Memory B cell (primary cell): ENCODE data around the gene CD8B2.

Experiments
- ATAC-seq: fragments of 150-1000 bp; cut with Tn5 transposase; 2 replicates; pipeline ENCODE4 v1.10.0; 2021; ENCODE audit warnings: low read depth, mild to moderate bottlenecking, moderate library complexity
- DNase-seq, 2 donors: peaks; one replicate each; pipeline ENCODE4 v3.0.0; 2022; ENCODE audit warnings: low spot score in 2 of 2
- H3K27ac Mint-ChIP-seq: one replicate; pipeline ENCODE4 v1.8.0; 2022; ENCODE audit warnings: mild to moderate bottlenecking, moderate library complexity, mixed read lengths
- H3K27me3 Mint-ChIP-seq: one replicate; pipeline ENCODE4 v1.8.0; 2022; ENCODE audit warnings: mixed read lengths
- H3K36me3 Mint-ChIP-seq: one replicate; pipeline ENCODE4 v1.8.0; 2022; ENCODE audit warnings: mild to moderate bottlenecking, mixed read lengths
- H3K4me1 Mint-ChIP-seq: one replicate; pipeline ENCODE4 v1.8.0; 2022; ENCODE audit warnings: mixed read lengths
- H3K4me3 Mint-ChIP-seq: one replicate; pipeline ENCODE4 v1.8.0; 2022; ENCODE audit warnings: mild to moderate bottlenecking, moderate library complexity, mixed read lengths
- H3K9me3 Mint-ChIP-seq: one replicate; pipeline ENCODE4 v1.8.0; 2022; ENCODE audit warnings: mixed read lengths

The CD8B2 gene

GRCh38 chr2:106523976-106524665 is 37.0 kb downstream of the CD8B2 start:
- H3K27ac Mint-ChIP-seq, result no peak overlapping the region
- DNase-seq, result no peak
- H3K36me3 Mint-ChIP-seq, result no peaks in the 10 kb centered on the region
- H3K4me3 Mint-ChIP-seq, result no peak overlapping the region
- H3K4me1 Mint-ChIP-seq, result no peaks in the 10 kb centered on the region
- no peak for ATAC-seq
- peaks cover 2% of the 10 kb centered on the region for H3K9me3 Mint-ChIP-seq
- peaks cover 6% of the 10 kb centered on the region for H3K27me3 Mint-ChIP-seq

GRCh38 chr2:106530866-106531265 is 43.7 kb downstream of the CD8B2 start:
- ATAC-seq (no peak), DNase-seq (no peak)
- Mint-ChIP-seq H3K9me3 (no peaks in the 10 kb centered on the region), H3K4me1 (no peaks in the 10 kb centered on the region), H3K36me3 (no peaks in the 10 kb centered on the region), H3K27me3 (peaks cover 12% of the 10 kb centered on the region), H3K27ac (no peak overlapping the region), H3K4me3 (no peak overlapping the region)

DNA sequence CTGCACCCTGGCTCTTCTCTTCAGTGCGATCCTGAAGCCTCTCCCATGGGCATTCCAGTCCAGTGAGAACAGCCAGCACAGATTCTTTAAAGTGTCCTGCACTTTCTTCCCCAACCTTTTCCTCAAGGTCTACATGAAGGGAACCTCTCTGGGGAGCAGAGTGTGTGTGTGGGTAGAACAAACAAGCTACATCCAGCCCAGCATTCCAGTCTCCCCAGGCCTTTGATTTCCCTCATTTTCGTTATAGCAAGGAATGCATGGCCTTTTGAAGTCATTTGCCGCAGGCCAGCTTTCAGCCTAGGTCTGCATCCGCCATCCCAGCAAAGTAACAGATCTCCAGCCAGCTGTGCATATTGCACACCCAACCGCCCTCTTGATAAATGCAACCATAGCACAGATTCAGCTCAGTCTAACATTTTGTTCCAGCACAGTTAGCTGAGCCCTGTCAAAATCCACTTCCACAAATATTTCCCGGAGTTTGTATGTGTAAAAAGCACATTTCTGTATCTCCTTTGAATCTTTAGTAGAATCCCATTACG is 44.6 kb downstream of the CD8B2 start:
- no peak overlapping the region for H3K27ac Mint-ChIP-seq
- H3K9me3 Mint-ChIP-seq, result no peaks in the 10 kb centered on the region
- H3K4me3 Mint-ChIP-seq, result no peak overlapping the region
- peaks cover 10% of the 10 kb centered on the region for H3K27me3 Mint-ChIP-seq
- DNase-seq, result no peak
- H3K4me1 Mint-ChIP-seq, result peaks cover 3% of the 10 kb centered on the region
- H3K36me3 Mint-ChIP-seq, result no peaks in the 10 kb centered on the region
- no peak for ATAC-seq

DNA sequence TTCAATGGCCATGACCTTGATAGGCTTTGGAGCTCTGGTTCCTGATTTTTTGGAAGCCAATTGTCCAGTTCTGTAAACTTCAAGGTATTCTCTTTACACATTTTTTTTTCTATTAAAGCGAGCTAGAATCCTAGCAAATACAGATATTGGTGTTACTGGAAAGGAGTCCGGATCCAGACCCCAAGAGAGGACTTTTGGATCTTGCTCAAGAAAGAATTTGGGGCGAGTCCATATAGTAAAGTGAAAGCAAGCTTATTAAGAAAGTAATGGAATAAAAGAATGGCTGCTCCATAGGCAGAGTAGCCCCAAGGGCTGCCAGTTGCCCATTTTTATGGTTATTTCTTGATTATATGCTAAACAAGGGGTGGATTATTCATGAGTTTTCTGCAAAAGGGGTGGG is 45.1 kb downstream of the CD8B2 start:
- H3K27ac Mint-ChIP-seq, result no peak overlapping the region
- H3K27me3 Mint-ChIP-seq, result peaks cover 10% of the 10 kb centered on the region
- H3K4me1 Mint-ChIP-seq, result peaks cover 8% of the 10 kb centered on the region
- no peak overlapping the region for H3K4me3 Mint-ChIP-seq
- no peak for ATAC-seq
- no peak for DNase-seq
- H3K36me3 Mint-ChIP-seq, result no peaks in the 10 kb centered on the region
- no peaks in the 10 kb centered on the region for H3K9me3 Mint-ChIP-seq

GRCh38 chr2:106534471-106534870 is 47.3 kb downstream of the CD8B2 start:
- Mint-ChIP-seq H3K36me3 (no peaks in the 10 kb centered on the region), H3K4me1 (peaks cover 9% of the 10 kb centered on the region), H3K4me3 (no peak overlapping the region), H3K9me3 (no peaks in the 10 kb centered on the region), H3K27ac (no peak overlapping the region), H3K27me3 (peaks cover 10% of the 10 kb centered on the region)
- no peak for DNase-seq
- no peak for ATAC-seq

- Mint-ChIP-seq H3K27ac (peak overlapping the region; percentile 7), H3K4me3 (no peak overlapping the region), H3K4me1 (peaks cover 9% of the 10 kb centered on the region), H3K27me3 (peaks cover 13% of the 10 kb centered on the region), H3K36me3 (no peaks in the 10 kb centered on the region), H3K9me3 (no peaks in the 10 kb centered on the region)
- ATAC-seq (no peak), DNase-seq (no peak)
Observed at GRCh38 chr2:106536490-106536889, 49.3 kb downstream of the CD8B2 start.

GRCh38 chr2:106537047-106537446 is 49.9 kb downstream of the CD8B2 start:
- H3K27ac Mint-ChIP-seq, result peak overlapping the region; percentile 7
- no peaks in the 10 kb centered on the region for H3K9me3 Mint-ChIP-seq
- H3K4me3 Mint-ChIP-seq, result no peak overlapping the region
- DNase-seq, result peak in 1 of 2 donors; percentile 14
- peaks cover 15% of the 10 kb centered on the region for H3K27me3 Mint-ChIP-seq
- peak; percentile 95 for ATAC-seq
- no peaks in the 10 kb centered on the region for H3K36me3 Mint-ChIP-seq
- H3K4me1 Mint-ChIP-seq, result peaks cover 9% of the 10 kb centered on the region

- no peaks in the 10 kb centered on the region for H3K9me3 Mint-ChIP-seq
- peaks cover 16% of the 10 kb centered on the region for H3K27me3 Mint-ChIP-seq
- peaks cover 9% of the 10 kb centered on the region for H3K4me1 Mint-ChIP-seq
- no peak for DNase-seq
- H3K27ac Mint-ChIP-seq, result peak overlapping the region; percentile 7
- ATAC-seq, result no peak
- no peak overlapping the region for H3K4me3 Mint-ChIP-seq
- no peaks in the 10 kb centered on the region for H3K36me3 Mint-ChIP-seq
Observed at GRCh38 chr2:106537791-106538191, 50.6 kb downstream of the CD8B2 start.

- no peak for DNase-seq
- no peaks in the 10 kb centered on the region for H3K9me3 Mint-ChIP-seq
Observed at GRCh38 chr2:106540886-106541285, 53.7 kb downstream of the CD8B2 start.

DNA sequence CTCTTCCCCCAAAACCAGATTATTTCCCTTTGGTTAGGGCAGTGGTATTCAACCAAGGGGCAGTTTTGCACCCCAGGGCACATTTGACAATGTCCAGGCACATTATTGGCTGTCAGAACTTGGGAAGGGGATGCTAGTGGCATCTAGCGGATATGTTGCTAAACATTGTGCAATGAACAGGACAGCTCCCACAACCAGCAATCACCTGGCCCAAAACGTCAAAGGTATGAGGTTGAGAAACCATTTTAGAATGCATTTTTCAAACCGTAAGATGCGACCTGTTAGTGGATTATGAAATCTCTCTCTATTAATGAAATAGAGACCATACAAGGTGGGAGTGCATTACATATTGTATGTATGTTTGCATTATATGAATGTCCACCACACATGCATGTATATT is 54.2 kb downstream of the CD8B2 start:
- H3K36me3 Mint-ChIP-seq, result no peaks in the 10 kb centered on the region
- no peak overlapping the region for H3K27ac Mint-ChIP-seq
- peaks cover 15% of the 10 kb centered on the region for H3K27me3 Mint-ChIP-seq
- peaks cover 9% of the 10 kb centered on the region for H3K4me1 Mint-ChIP-seq
- no peak for ATAC-seq
- DNase-seq, result no peak
- no peak overlapping the region for H3K4me3 Mint-ChIP-seq
- no peaks in the 10 kb centered on the region for H3K9me3 Mint-ChIP-seq

More at GRCh38 chr2:106540886-106541285, 53.7 kb downstream of the CD8B2 start:
- Mint-ChIP-seq H3K4me1 (peaks cover 9% of the 10 kb centered on the region), H3K27me3 (peaks cover 14% of the 10 kb centered on the region), H3K4me3 (no peak overlapping the region), H3K27ac (no peak overlapping the region), H3K36me3 (no peaks in the 10 kb centered on the region)
- no peak for ATAC-seq

DNA sequence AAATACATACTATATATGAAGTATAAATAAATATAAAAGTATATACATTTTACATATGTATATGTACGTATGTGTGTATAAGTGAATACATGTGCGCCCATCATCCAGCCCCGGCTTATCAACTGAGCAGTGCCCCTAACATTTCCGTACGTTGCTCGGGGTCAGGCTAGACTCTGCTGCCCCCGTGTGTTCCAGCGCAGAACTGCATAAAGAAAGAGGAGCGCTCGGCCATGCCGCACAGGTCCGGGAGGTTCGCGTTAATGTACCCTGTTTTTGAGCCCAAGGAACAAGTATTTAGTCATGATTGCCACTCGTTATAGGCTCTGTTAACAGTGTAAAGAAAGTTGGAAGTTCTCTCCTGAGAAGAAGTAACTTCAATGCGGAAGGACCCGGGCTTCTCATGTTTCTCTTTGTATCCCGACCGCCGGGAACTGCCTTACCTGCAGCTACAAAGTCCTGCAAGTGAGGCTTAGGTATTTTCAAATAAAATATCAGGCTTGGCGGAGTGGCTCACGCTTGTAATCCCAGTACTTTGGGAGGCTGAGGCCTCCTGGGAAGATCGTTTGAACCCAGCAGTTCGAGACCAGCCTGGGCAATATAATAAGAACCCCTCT is 55.7 kb downstream of the CD8B2 start:
- no peaks in the 10 kb centered on the region for H3K36me3 Mint-ChIP-seq
- no peak overlapping the region for H3K27ac Mint-ChIP-seq
- H3K9me3 Mint-ChIP-seq, result no peaks in the 10 kb centered on the region
- H3K27me3 Mint-ChIP-seq, result peaks cover 16% of the 10 kb centered on the region
- ATAC-seq (peak; percentile 86), DNase-seq (peak; percentile 71 to 84)
- H3K4me3 Mint-ChIP-seq, result peak overlapping the region; percentile 46
- no peaks in the 10 kb centered on the region for H3K4me1 Mint-ChIP-seq

- Mint-ChIP-seq H3K4me3 (no peak overlapping the region), H3K4me1 (no peaks in the 10 kb centered on the region), H3K36me3 (no peaks in the 10 kb centered on the region), H3K27ac (no peak overlapping the region), H3K9me3 (no peaks in the 10 kb centered on the region), H3K27me3 (peaks cover 21% of the 10 kb centered on the region)
- DNase-seq (no peak), ATAC-seq (no peak)
Observed at GRCh38 chr2:106545007-106545406, 57.8 kb downstream of the CD8B2 start.

DNA sequence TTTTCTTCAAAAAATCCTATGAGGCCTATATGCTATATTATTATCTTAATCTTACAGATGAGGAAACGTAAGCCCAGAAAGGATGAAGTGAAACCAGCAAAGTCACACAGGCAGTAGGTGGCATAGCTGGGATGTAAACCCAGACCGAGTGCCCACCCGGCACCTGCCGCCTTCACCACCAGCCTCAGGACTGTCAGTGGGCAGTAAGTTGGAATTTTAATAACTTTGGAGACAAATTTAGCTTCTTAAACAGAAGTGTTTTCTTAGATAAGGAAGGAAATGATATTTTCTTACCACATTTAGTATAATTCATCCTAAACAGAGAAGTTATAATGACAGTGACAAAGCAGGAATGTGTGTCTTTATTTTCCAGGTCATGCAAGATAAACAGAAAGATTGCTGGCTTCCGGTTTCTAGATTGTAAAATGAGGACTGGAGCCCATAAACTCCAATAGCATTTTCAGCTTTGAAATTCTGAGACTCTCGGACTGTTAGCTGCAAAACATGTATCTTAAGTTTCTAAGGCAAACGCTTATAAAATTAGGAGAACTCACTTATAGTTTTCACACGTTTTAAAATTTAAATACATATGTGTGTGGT is 59.3 kb downstream of the CD8B2 start:
- ATAC-seq, result no peak
- H3K4me1 Mint-ChIP-seq, result no peaks in the 10 kb centered on the region
- no peak for DNase-seq
- peaks cover 16% of the 10 kb centered on the region for H3K27me3 Mint-ChIP-seq
- H3K27ac Mint-ChIP-seq, result no peak overlapping the region
- H3K36me3 Mint-ChIP-seq, result no peaks in the 10 kb centered on the region
- H3K9me3 Mint-ChIP-seq, result no peaks in the 10 kb centered on the region
- no peak overlapping the region for H3K4me3 Mint-ChIP-seq

DNA sequence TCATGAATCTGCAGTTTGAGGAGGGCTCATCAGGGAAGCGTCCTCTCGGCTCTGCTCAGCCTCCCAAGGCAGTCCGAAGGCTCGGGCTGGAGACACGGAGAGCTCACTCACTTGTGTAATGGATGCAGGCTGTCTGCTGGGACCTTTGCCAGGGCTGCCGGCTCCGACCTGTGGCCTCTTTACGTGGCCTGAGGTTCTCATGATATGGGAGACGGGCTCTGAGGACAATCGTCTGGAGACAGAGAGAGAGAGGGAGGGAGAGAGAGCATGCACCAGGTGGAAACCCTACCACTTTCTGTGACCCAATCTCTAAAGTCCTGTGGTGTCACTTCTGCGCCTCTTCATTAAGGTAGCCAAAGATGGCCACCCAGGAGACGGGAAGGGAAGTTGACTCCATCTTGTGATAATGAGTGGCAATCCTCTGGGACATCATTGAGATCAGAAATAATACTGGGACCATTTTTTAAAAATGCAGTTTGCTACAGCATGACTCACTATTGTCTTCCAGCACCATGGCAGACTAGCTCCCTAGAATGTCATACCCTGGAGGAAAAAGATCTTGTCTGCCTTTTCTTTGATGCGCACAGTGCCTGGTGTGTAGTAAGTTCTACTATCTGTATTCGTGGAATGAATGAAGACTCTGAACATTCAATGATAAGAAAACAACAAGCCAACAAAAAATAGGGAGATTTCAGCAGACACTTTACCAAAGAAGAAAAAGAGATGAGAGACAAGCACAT is 60.2 kb downstream of the CD8B2 start:
- DNase-seq (no peak), ATAC-seq (no peak)
- H3K27me3 Mint-ChIP-seq, result peaks cover 13% of the 10 kb centered on the region
- H3K27ac Mint-ChIP-seq, result no peak overlapping the region
- no peaks in the 10 kb centered on the region for H3K4me1 Mint-ChIP-seq
- H3K9me3 Mint-ChIP-seq, result no peaks in the 10 kb centered on the region
- H3K36me3 Mint-ChIP-seq, result no peaks in the 10 kb centered on the region
- no peak overlapping the region for H3K4me3 Mint-ChIP-seq
